ENCODE measurements around the gene LAMTOR5.
A peak's percentile ranks its signal among the peaks of the same experiment; 100 is the strongest.
"Not testable (repeated sequence)": the region's sequence is repeated elsewhere in the genome, so short reads cannot be mapped to it uniquely, and the experiment has no call there.

LAMTOR5 gene

GRCh38 chr1:110425612-110426152 lies 18.2 kb upstream of the LAMTOR5 start:
- no peak for DNase-seq

DNA sequence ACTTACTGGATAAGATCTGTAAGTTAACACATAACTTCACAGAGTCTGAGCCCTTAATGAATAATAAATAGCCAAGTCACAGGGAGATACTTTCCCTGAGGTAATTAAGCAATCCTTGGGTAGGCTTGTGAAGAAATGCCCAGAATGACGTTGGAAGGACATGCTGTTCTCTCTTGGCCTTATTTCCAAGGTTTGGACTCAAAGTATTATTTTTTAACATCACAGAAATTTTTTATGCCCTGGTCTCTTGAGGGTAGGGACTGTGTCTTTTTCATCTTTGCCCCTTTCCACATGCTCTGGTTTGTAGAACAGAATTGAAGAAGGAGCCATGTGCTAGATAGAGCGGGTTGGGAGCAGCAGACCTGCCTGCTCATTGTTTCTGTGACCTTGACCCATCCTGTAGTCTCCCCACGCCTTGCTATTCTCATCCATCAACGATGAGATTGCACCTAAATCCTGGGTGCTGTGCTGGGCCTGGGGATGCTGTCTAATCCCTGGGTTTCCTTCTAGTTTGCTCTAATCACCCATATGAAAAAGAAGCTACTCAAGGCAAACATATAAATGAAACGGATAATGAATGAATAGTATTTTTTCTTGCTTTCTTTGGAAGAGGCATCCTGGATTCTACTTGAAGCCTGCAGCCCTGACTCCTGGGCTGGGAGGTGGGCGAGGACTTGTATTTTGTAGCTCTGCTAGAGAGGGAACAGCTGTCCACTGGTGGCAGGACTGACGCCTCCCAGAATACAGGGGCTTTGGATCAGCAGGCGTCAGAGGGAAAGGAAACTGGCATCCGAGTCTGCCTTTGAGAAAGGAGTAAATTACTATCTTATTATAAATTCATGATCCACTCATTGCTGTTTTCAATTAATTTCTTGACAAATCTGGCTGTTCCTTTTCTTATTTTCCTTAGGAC lies 17.5 kb upstream of the LAMTOR5 start:
- DNase-seq: no peak

DNA sequence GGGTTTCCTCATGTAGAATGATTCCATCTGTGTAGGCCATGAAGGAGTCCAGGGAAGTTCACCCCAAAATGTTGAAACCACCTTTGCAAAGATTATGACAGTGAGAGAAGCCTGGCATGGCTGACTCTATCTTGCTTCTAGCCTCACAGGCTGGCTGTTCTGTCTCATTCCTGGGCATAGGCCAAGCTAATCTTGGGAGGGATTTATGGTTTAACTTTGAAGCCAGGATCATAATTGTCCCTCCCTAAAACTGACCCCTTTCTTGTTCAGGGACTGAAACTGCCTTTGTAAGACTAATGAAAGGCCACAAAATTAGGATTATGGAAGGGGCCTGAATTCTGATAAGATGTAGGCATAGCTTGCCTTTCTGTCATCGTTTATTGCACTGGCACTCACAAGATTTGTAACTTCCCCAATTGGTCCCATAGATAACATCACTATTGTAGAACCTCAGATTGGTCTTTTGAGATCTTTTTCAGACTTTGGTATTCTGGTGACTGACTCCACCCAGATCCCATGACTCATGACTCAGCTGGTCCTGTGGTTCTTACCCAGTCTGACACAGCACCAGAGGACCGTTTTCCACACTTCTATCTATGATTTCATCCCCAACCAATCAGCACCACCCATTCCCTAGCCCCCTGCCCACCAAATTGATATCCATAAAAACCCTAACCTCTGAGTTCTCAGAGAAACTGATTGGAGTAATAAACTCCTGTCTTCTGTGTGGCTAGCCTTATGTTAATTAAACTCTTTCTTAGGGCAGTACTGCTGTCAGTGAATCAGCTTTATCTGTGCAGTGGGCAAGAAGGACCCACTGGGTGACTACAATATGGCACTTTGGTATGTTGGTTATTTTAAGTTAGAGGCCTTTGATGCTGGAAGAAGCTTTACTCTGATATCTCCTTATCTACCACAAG lies 13.6 kb upstream of the LAMTOR5 start:
- DNase-seq: peak; percentile 86

GRCh38 chr1:110420023-110420662 lies 12.6 kb upstream of the LAMTOR5 start:
- DNase-seq: no peak

- DNase-seq: no peak
These were observed 11.2 kb upstream of the LAMTOR5 start for GRCh38 chr1:110418729-110419128.

GRCh38 chr1:110413045-110413444 lies 5.6 kb upstream of the LAMTOR5 start:
- peak; percentile 57 for DNase-seq

- peak; percentile 94 for DNase-seq
These were observed 5.1 kb upstream of the LAMTOR5 start for GRCh38 chr1:110412576-110412975.

GRCh38 chr1:110411173-110411735 lies 3.8 kb upstream of the LAMTOR5 start:
- no peak for DNase-seq

DNA sequence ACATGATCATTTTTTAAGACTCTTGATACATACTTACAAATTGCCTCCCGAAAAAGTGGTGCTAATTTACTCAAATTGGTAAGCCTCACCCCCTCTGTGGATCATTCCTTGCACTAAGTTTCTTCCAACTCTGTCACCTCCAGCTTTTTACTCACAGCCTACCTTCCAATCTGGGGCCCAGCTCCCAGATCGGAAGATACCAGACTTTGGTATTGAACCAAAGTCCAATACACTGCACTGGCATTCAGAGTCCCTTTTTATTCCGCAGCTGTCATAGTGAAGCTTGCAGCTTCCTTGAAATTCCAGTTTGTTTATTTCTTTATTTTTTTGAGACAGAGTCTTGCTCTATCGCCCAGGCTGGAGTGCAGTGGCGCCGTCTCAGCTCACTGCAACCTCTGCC lies 1.8 kb upstream of the LAMTOR5 start:
- DNase-seq: no peak

DNA sequence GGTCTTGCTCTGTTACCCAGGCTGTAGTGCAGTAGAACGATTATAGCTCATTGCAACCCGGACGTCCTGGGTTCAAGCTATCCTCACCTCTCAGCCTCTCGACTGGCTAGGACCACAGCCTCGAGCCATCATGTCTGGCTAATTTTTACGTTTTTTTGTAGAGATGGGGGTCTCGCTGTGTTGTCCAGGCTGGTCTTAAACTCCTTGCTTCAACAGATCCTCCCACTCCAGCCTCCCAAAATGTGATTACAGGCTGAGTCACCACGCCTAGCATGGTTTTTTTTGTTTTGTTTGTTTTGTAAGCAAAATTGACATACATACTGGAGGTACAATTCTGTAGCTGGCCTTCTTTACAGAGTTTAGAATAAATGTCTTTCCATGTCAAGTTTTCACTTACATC lies 994 bp upstream of the LAMTOR5 start:
- DNase-seq: no peak

DNA sequence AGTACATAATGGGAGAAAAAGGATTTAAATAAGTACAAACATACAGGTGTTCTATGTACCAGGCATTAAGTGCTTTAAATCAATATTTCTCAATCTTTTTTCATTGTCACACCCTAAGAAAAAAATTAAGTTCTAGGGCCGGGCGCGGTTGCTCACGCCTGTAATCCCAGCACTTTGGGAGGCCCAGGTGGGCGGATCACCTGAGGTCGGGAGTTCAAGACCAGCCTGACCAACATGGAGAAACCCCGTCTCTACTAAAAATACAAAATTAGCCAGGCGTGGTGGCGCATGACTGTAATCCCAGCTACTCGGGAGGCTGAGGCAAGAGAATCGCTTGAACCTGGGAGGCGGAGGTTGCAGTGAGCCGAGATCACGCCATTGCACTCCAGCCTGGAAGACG lies 1.1 kb downstream of the LAMTOR5 start:
- DNase-seq: not testable (repeated sequence)

- DNase-seq: no peak
These were observed 3.1 kb downstream of the LAMTOR5 start for GRCh38 chr1:110404401-110404800.

GRCh38 chr1:110403805-110404204 lies 3.7 kb downstream of the LAMTOR5 start:
- no peak for DNase-seq

DNA sequence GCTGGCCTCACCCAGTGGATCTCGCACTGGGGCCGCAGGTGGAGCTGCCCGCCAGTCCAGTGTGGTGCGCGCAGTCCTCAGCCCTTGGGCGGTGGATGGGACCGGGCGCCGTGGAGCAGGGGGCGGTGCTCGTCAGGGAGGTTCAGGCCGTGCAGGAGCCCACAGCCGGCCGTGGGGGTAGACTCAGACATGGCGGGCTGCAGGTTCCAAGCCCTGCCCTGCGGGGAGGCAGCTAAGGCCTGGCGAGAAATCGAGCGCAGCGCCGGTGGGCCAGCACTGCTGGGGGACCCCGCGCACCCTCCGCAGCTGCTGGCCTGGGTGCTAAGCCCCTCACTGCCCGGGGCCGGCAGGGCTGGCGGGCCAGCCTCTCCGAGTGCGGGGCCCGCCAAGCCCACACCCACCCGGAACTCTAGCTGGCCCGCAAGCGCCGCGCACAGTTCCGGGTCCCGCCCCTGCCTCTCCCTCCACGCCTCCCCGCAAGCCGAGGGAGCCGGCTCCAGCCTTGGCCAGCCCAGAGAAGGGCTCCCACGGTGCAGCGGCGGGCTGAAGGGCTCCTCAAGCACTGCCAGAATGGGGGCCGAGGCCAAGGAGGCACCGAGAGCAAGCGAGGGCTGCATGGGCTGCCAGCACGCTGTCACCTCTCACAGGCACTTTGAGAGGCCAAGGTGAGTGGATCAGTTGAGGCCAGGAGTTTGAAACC lies 11.1 kb downstream of the LAMTOR5 start:
- not testable (repeated sequence) for DNase-seq

GRCh38 chr1:110394493-110394820 lies 13.0 kb downstream of the LAMTOR5 start:
- DNase-seq: no peak

DNA sequence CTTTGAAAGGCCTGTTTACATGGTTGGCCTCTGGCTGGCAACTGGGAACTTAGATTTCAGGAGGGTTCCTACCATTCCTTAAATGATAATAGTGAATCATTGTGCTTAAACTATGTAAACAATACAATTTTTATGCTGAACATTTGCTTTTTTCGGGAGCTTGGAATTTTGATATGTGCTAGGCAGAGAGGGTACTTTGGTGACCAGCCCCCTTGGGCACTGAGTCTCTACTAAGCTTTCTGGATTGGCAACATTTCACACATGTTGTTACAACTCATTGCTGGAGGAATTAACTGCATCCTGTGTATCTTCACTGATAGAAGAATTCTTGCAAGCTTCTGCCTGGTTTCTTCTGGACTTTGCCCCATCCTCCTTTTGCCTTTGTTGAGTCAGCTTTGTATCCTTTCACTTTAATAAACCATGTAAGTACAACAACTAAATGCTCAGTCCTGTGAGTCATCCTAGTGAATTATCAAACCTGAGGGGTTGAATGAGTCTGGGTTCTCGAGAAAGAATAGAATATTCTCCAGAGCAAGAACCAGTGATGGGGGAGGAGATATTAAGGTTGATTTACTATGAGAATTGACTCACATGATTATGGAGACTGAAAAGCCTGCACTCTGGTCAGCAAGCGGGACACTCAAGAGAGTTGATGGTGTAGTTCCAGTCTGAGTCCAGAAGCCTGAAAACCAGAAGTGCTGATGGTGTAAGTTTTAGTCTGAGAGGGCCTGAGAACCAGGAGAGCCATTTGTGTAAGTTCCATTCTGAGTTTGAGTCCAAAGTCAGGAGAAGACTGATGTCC lies 13.6 kb downstream of the LAMTOR5 start:
- no peak for DNase-seq

GRCh38 chr1:110393286-110393685 lies 14.2 kb downstream of the LAMTOR5 start:
- no peak for DNase-seq

- DNase-seq: no peak
These were observed 16.7 kb downstream of the LAMTOR5 start, which contains the start of gene SLC16A4 for GRCh38 chr1:110390692-110391245. Gene SLC16A4, minus strand, starts transcription at chr1:110391026. Its CDS starts 1,703 bp downstream, at chr1:110389323.

DNA sequence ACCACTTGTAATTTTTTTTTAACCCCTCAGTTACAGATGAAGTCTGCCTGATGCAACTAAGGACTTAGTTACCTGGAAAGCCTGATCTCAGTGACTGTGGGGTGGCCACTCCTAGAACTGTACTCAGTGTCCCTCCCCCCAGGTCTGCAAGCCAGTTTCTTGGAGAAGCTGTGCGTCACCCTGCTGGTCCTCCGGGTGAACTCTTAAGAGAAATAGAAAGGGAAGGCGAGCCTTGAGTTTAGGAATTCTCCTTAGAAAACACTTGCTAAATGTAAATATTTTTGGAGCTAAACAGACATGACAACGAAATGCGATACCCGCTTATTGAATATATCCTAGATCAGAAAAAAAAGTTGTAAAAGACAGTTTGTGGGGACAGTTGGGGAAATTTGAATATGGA lies 17.4 kb downstream of the LAMTOR5 start:
- no peak for DNase-seq

DNA sequence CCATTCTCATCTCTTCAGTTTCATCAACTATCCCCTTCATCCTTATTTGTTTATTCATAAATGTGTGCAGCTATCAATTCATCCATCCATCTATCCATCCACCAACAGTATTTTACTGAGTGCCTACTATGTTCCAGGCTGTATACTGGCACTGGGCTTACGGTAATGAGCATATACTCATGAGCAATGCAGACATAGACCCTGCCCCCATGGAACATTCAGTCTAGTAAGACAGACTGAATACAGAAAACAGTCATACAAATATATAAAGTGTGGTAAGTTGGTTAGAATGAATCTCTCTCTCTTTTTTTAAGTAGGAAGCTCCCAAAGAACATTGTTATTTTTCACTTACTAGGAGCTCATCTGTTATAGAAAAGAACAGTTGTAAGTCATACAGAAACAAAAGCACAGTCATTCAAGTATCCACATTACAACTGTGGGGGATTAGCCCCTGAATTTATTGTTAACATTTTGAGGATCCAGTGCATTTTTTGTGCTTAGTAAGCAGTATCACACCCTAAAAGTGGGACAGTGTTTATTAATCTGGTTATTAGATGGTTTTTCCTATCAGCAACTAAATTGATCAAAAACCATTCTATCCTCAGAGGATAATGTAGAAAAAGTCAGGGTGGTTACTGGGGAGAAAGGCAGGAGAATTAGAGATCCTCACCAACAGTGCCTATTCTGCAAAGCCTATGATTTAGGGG lies 20.3 kb downstream of the LAMTOR5 start:
- no peak for DNase-seq

All from hematopoietic multipotent progenitor cell treated with erythropoietin and hydrocortisone succinate and interleukin-3 and kit ligand, for 4 days (in vitro differentiated cells).